IPS DF 6.9 (cell line): Measurements from ENCODE around the gene ZNF804B.

Experiments
- DNase-seq: peaks from one replicate; pipeline ENCODE4 v3.0.0-alpha.2; 2013; ENCODE audit warnings: low read depth, low spot score
- H3K27ac ChIP-seq: one replicate; pipeline ENCODE4 v1.5.1; 2013; ENCODE audit warnings: low read length, control low read depth
- H3K27me3 ChIP-seq: 2 replicates; pipeline ENCODE4 v1.6.1; 2013; ENCODE audit warnings: mild to moderate bottlenecking, low read length; ENCODE audit not compliant: control insufficient read depth, insufficient read depth
- H3K36me3 ChIP-seq: 2 replicates; pipeline ENCODE4 v1.6.1; 2013; ENCODE audit warnings: low read length; ENCODE audit not compliant: control insufficient read depth, insufficient read depth
- H3K4me1 ChIP-seq: 2 replicates; pipeline ENCODE4 v1.6.1; 2013; ENCODE audit warnings: low read length; ENCODE audit not compliant: control insufficient read depth, insufficient read depth
- H3K4me3 ChIP-seq: 2 replicates; pipeline ENCODE4 v1.5.1; 2013; ENCODE audit warnings: mild to moderate bottlenecking, low read length
- H3K9me3 ChIP-seq: 2 replicates; pipeline ENCODE4 v1.6.1; 2013; ENCODE audit warnings: low read length, inconsistent platforms; ENCODE audit not compliant: control insufficient read depth, insufficient read depth
- WGBS: extraction: QIAGEN DNeasy Blood & Tissue Kit; methylation state at CpG from one replicate; pipeline ENCODE4 v1.1.7; 2013; ENCODE audit warnings: mixed read lengths, missing lambda C conversion rate; ENCODE audit not compliant: insufficient read length, insufficient coverage; 5-methylcytosine and 5-hydroxymethylcytosine counted together

The ZNF804B gene

DNA sequence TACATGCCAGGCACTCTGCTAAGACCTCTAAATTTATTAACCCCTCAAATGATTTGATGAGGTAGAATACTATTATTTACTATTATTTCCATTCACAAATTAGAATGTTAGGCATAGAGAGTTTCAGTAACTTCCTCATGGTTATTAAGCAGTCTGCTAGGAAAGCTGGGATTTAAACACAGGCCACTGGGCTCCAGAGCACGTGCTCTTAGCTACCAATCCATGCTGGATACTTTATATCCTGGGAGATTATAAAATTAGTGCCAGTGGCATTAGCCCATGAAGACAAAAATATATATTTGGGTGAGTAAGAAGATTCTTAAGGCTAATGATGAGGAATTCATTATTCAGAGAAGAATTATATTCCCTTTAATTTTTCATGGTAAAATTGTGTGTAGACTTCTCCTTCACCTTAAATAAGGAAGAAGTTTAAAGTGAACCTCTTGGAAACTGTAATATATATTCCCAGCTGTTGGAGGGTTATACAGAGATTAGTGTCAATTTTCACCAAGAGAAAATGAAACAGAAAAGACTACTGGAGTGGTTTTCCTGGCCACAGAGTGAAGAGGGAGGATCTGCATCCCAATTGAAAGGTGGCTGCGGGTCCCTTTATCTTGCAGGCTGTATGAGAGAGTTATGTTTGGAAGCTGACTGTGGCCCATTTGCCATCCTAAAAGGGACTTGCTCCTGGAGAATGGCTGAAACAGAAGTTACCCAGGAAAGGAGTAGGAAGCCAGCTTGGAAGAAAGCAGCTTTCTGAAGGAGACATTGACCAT is 370.3 kb downstream of the ZNF804B start:
- H3K27me3 ChIP-seq, result no peaks in the 10 kb centered on the region
- H3K36me3 ChIP-seq, result no peaks in the 10 kb centered on the region
- DNase-seq, result no peak
- no peak overlapping the region for H3K27ac ChIP-seq
- no peak overlapping the region for H3K4me3 ChIP-seq
- H3K9me3 ChIP-seq, result no peaks in the 10 kb centered on the region
- H3K4me1 ChIP-seq, result no peaks in the 10 kb centered on the region
- WGBS, result no CpG with 5 or more reads among the region's 2 CpGs

DNA sequence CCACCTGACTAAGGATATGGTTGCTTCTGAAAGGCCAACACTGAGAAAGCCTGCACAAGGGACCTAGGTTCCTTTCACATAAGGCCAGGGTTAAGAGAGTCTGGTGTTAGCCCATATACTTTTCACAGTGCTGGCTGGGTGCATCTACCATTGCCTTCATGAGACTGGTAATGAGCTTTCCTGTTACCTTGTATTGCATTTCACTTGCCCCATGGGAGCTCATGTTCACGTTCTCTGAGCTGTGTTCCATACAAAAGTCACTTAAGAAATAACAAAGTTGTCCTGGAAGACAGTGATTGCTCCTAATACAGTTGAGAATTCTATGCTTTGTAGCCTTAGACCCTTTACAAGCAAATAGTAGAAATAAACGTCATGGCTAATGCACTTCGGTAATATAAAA is 373.9 kb downstream of the ZNF804B start:
- no peaks in the 10 kb centered on the region for H3K9me3 ChIP-seq
- H3K4me3 ChIP-seq, result no peak overlapping the region
- DNase-seq, result no peak
- H3K27me3 ChIP-seq, result no peaks in the 10 kb centered on the region
- H3K36me3 ChIP-seq, result no peaks in the 10 kb centered on the region
- no peak overlapping the region for H3K27ac ChIP-seq
- H3K4me1 ChIP-seq, result no peaks in the 10 kb centered on the region
- WGBS, result no CpG with 5 or more reads among the region's 3 CpGs

DNA sequence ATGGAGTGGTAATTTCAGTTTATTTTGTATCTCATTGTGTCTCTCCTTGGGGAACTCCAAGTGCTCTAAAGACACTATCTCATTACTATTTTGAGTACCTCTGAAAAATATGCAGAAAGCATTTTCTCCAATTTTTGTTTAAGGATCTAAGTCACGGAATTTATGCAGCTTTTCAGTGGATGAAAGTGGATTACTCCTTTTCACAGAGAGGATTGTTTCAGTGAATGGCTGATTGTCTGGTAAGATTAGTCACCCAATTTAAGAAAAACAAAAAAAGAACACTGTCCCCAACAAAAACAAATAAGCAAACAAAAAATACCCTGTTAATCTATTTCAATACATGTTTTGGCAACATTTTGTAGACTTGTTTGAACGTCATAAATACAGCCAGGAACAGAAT is 374.3 kb downstream of the ZNF804B start:
- H3K36me3 ChIP-seq, result no peaks in the 10 kb centered on the region
- H3K4me3 ChIP-seq, result no peak overlapping the region
- no peak overlapping the region for H3K27ac ChIP-seq
- no peak for DNase-seq
- H3K4me1 ChIP-seq, result no peaks in the 10 kb centered on the region
- no CpG with 5 or more reads among the region's 2 CpGs for WGBS
- H3K9me3 ChIP-seq, result no peaks in the 10 kb centered on the region
- H3K27me3 ChIP-seq, result no peaks in the 10 kb centered on the region

DNA sequence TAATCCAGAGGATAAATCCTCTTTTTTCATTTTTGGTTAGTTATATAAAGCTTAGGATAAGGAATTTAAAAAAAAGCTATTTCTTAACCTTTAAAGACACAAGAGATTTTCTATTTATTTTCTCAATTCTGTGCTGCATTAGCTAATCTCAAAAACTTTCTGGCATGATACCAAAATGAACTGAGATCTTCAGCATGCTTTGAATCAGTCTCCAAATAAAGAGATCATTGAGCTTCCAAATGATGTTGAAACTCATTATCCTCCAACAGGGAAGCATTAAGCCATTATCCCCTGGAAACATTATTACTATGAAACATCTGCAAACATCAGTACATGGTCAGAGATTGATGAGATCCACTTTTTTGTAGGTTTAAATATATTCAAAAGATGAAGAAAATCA is 386.3 kb downstream of the ZNF804B start:
- Histone ChIP-seq H3K27me3 (no peaks in the 10 kb centered on the region), H3K36me3 (no peaks in the 10 kb centered on the region), H3K4me1 (no peaks in the 10 kb centered on the region), H3K27ac (no peak overlapping the region), H3K9me3 (no peaks in the 10 kb centered on the region), H3K4me3 (no peak overlapping the region)
- no peak for DNase-seq

DNA sequence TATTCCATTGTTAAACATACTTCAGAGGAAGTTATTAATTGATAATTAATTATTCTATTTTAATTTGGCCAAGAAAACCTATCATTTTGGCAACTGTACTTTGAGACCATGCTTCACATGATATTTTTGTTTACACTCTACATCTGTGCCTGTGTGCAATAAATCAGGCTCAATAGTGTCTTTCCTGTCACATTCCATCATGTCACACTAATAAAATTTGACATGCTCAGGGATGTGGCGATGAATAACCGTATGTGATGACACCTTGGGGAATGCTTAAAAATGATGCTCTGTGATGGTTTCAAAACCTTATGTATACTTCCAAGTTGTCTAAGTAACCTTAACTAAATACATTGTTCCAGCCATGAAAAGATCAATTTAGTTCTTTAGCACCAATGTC is 400.6 kb downstream of the ZNF804B start:
- Histone ChIP-seq H3K27me3 (no peaks in the 10 kb centered on the region), H3K27ac (no peak overlapping the region), H3K4me3 (no peak overlapping the region), H3K4me1 (no peaks in the 10 kb centered on the region), H3K9me3 (no peaks in the 10 kb centered on the region), H3K36me3 (no peaks in the 10 kb centered on the region)
- no peak for DNase-seq
- no CpG with 5 or more reads among the region's 2 CpGs for WGBS

DNA sequence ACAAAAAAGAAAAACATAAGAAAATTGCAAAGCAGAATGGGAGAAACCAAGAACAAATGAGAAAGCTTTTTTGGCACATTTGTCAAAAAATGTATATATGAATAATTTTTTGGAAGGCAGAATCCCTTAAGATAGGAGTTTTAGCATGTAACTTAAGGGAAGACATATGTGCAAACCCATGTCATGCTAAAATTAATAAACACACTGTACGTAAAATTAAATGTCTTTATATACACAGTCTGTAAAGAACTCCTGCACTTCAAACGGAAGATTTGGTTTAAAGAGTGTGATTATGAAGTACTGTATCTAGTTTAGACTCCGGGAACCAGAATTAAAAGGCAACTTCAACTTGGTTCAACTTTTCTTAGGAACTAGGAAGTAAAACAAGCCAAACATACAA is 405.9 kb downstream of the ZNF804B start:
- H3K9me3 ChIP-seq, result no peaks in the 10 kb centered on the region
- WGBS, result no CpG with 5 or more reads among the region's 3 CpGs
- DNase-seq, result no peak
- H3K4me3 ChIP-seq, result no peak overlapping the region
- no peaks in the 10 kb centered on the region for H3K36me3 ChIP-seq
- no peaks in the 10 kb centered on the region for H3K27me3 ChIP-seq
- no peak overlapping the region for H3K27ac ChIP-seq
- H3K4me1 ChIP-seq, result no peaks in the 10 kb centered on the region

DNA sequence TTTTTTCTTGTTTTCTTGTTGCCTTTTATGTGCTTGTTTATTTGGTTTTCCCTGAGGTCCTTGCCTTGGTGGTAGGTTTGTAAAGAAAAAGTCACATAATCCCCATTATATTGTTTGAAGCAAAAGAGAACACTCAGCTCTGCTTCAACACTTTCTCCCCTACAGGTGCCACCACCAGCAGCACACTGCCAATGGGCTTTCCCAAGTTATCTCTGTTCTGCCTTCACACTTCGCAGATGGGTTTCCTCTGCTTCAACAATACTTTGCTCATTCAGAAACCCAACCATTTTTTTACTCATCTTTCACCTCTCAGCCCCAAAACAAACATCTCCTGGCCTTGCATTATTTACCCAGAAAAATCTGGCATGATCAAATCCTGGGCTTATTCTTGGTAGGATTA is 411.1 kb downstream of the ZNF804B start:
- DNase-seq, result no peak
- WGBS, result no CpG with 5 or more reads among the region's 1 CpG
- no peaks in the 10 kb centered on the region for H3K9me3 ChIP-seq

DNA sequence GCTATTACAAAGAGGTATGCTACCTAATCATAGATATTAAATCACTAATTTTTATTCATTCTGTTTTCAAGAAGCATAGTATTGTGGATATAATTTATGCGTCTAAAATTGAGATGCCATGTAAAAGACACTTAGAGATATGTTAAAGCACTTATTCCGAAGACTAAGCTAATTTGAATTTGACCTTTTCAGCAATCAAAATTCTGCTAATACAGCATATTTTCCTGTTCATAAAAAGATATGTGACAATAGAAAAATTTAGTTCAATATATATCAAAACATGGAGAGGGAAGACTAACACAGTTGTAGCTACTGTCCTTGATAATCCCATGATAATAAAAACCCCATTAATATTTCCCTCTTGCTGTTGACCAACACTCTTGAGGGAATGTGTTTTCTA is 422.6 kb downstream of the ZNF804B start:
- WGBS, result no CpG with 5 or more reads among the region's 2 CpGs
- DNase-seq, result no peak
- no peak overlapping the region for H3K27ac ChIP-seq
- no peaks in the 10 kb centered on the region for H3K9me3 ChIP-seq
- H3K4me1 ChIP-seq, result no peaks in the 10 kb centered on the region
- H3K27me3 ChIP-seq, result no peaks in the 10 kb centered on the region
- H3K36me3 ChIP-seq, result no peaks in the 10 kb centered on the region
- H3K4me3 ChIP-seq, result no peak overlapping the region

More for the DNA sequence above, 411.1 kb downstream of the ZNF804B start:
- H3K4me1 ChIP-seq, result no peaks in the 10 kb centered on the region
- H3K4me3 ChIP-seq, result no peak overlapping the region
- H3K27ac ChIP-seq, result no peak overlapping the region
- H3K27me3 ChIP-seq, result no peaks in the 10 kb centered on the region
- H3K36me3 ChIP-seq, result no peaks in the 10 kb centered on the region

DNA sequence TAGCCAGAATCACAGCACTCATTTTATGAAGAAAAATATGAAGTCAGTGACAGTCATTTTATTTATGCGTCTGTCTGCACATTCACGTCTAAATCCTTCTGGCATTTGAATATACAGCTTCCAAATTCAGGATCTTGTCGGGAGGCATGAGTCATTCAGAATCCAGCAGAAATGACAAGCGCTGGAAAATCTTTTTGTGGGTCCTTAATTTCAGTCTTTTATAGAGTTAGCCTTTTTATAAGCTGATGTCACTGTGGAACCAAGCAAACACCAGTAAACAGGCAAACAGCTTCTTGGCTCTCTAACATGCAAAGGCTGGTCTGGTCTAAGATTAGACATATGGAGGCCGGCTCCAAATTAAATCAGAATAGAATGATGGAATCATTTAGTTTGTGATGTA is 424.2 kb downstream of the ZNF804B start:
- H3K4me3 ChIP-seq, result no peak overlapping the region
- DNase-seq, result no peak
- no peaks in the 10 kb centered on the region for H3K9me3 ChIP-seq
- no peak overlapping the region for H3K27ac ChIP-seq
- no peaks in the 10 kb centered on the region for H3K4me1 ChIP-seq
- no peaks in the 10 kb centered on the region for H3K27me3 ChIP-seq
- WGBS, result no CpG with 5 or more reads among the region's 5 CpGs
- H3K36me3 ChIP-seq, result no peaks in the 10 kb centered on the region

DNA sequence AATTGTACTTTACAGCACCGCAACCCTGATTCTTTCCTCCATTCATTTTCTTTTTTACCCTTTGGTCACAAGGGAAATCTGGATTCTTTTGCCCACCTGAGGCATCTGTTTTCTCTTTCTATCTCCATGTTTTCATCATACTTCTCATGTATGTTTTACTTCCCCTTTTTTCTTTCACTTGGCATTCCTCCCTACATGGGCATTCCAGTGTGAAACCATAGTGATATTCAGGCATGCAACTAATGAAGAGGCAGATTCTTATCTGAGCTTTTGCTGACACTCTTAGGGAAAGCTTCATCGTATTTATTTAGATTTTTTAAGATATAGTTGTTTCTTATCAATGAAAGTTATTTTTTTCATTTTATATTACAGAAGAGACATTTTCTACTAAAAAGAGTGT is 441.3 kb downstream of the ZNF804B start:
- H3K27ac ChIP-seq, result no peak overlapping the region
- H3K36me3 ChIP-seq, result no peaks in the 10 kb centered on the region
- no peak overlapping the region for H3K4me3 ChIP-seq
- H3K27me3 ChIP-seq, result no peaks in the 10 kb centered on the region
- no peak for DNase-seq
- H3K4me1 ChIP-seq, result no peaks in the 10 kb centered on the region
- no CpG with 5 or more reads among the region's 2 CpGs for whole genome bisulfite sequencing
- H3K9me3 ChIP-seq, result no peaks in the 10 kb centered on the region

DNA sequence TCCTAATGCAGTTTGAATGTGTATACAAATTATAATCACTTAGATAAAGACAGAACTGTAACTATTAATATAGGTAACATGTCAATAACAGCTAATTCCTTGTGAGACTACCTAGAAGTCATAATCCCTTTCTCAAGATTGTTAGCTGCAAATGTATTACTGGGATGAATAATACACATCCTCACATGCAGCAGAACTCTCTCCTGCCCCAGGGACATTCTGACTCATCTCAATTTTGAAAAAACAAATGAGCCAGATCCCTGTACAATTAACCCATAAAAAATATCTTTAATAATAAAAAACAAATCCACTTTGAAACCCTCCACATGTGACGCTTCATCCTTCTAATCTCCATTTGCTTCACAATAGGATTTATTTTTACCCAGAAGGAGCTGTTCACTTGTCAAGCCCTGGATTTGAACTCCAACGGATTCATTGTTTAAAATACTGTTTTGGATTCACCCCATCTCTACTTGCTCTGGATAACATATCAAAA is 464.4 kb downstream of the ZNF804B start:
- Histone ChIP-seq H3K4me1 (no peaks in the 10 kb centered on the region), H3K36me3 (no peaks in the 10 kb centered on the region), H3K4me3 (no peak overlapping the region), H3K27ac (no peak overlapping the region), H3K27me3 (no peaks in the 10 kb centered on the region), H3K9me3 (no peaks in the 10 kb centered on the region)
- DNase-seq, result no peak
- 100% methylated on average over 1 of the region's 2 CpGs for WGBS
